Psoas muscle (tissue), 8 donors: ENCODE measurements around the gene RASA4. TPM values are rescaled to one million over a fixed set of nuclear protein-coding genes. Genes with fewer than 3 reads are reported as not detected.
"Not testable (repeated sequence)": the region's sequence is repeated elsewhere in the genome, so short reads cannot be mapped to it uniquely, and the experiment has no call there.

ENCODE experiments used
- ATAC-seq, 4 donors: fragments of 200-7000 bp; cut with Tn5 transposase; one replicate each; pipeline ENCODE4 v1.9.1; 2020; ENCODE audit warnings: moderate library complexity in 3 of 4, mild to moderate bottlenecking in 2 of 4
- DNase-seq, 2 donors: peaks; one replicate each; pipeline ENCODE4 v3.0.0-alpha.2; 2020
- H3K27ac ChIP-seq: fragments of 200-600 bp; one replicate; pipeline ENCODE4 v1.8.0; 2022
- H3K27me3 ChIP-seq, 3 donors: fragments of 200-600 bp in 1 of 3; one replicate each; pipeline versions ENCODE4 v1.6.1 to v1.8.0; 2013 to 2022; ENCODE audit warnings: low read length in 2 of 3, mild to moderate bottlenecking in 2 of 3, moderate library complexity in 1 of 3; ENCODE audit not compliant: insufficient read depth in 3 of 3
- H3K36me3 ChIP-seq, 2 donors: fragments of 200-600 bp in 1 of 2; one replicate each; pipeline versions ENCODE4 v1.6.1 to v1.8.0; 2013 to 2022; ENCODE audit warnings: low read depth in 1 of 2, mild to moderate bottlenecking in 1 of 2, moderate library complexity in 1 of 2; ENCODE audit not compliant: insufficient read depth in 1 of 2
- H3K4me1 ChIP-seq: fragments of 200-600 bp; one replicate; pipeline ENCODE4 v1.8.0; 2022
- H3K4me3 ChIP-seq: fragments of 200-600 bp; one replicate; pipeline ENCODE4 v1.8.0; 2022; ENCODE audit warnings: mild to moderate bottlenecking
- H3K9me3 ChIP-seq: fragments of 200-600 bp; one replicate; pipeline ENCODE4 v1.8.0; 2022
- WGBS, 3 donors: extraction: QIAGEN DNeasy Blood & Tissue Kit; methylation state at CpG; one replicate each; pipeline versions ENCODE4 v1.1.6 to v1.1.7; 2013; 5-methylcytosine and 5-hydroxymethylcytosine counted together
- intact Hi-C, 2 donors: fragments of 100-400 bp; cut with DNase I; formaldehyde crosslinking; loops; one replicate each; pipeline versions ENCODE4 v1.11.0 to v1.14.2; 2022
- polyA plus RNA-seq, 3 donors: library from polyadenylated mRNA; stranded (reverse); fragments of 200-250 nt; gene quantifications; one replicate each; pipeline ENCODE4 v1.2.3, GENCODE V29; 2013
- total RNA-seq, 4 donors: library from RNA; stranded (reverse); fragmentation: NEBNext Ultra II Directional in 2 of 4; extraction: Animal tissue kit (Norgen Biotek cat#: 25700) in 2 of 4; gene quantifications; one replicate each; pipeline versions ENCODE4 v1.2.1 to v1.2.4, GENCODE V29; 2021 to 2023
- donor health status: healthy with polysubstance abuse.
- donor health status: DM: no; HTN: no; CAD: no; lungs with moderate emphysema.
- donor health status: Bipolar disorder and iron deficiency.
- donor health status: healthy.
- donor health status: DM: yes; HTN: yes; CAD: no.
- donor health status: DM: no; HTN: no; CAD: no.
- donor health status: DM: no; HTN: no; CAD: no.
- donor health status: DM: yes; HTN: yes; CAD: no.

RASA4 gene
- total and polyA plus RNA-seq, 7 donors: 83.1 to 270 (median 188) TPM

DNA sequence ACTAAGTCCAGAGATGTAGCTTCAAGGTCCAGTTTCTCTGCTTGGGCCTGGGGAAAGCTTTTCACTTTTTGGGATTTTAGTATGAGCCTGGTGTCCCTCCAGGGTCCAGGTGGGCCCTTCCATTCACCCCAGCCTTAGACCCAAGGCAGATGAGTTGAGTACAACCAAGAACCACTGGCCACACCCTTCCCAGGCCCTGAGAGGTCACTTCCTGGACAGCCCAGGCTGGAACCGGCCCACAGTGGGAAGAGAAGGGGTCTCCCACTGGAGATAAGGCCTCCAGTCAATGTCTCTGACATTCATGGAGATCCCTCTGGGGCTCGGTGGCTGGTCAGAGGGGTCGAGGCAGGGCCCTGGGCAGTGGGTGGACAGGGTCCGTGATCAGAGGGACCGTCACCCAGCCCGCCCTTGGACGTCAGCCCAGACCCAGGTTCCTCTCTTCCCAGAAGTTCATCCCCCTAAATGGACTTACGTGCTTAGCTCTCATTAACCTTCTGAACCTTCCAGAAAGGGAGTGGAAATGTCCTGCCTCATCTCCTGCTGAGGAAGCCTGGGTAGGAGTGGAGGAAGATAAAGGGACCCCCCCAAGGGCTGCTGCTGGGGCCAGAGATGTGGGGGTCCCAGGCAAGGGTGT, 10.8 kb upstream of the RASA4 start:
- H3K9me3 ChIP-seq, H3K4me3 ChIP-seq, H3K4me1 ChIP-seq, H3K27ac ChIP-seq, H3K36me3 ChIP-seq, intact Hi-C loops, H3K27me3 ChIP-seq, DNase-seq: not testable (repeated sequence)
- no CpG with 5 or more reads among the region's 8 CpGs for WGBS, 3 donors
- peak in 3 of 4 donors; percentile 11 to 18 (median 12) for ATAC-seq

DNA sequence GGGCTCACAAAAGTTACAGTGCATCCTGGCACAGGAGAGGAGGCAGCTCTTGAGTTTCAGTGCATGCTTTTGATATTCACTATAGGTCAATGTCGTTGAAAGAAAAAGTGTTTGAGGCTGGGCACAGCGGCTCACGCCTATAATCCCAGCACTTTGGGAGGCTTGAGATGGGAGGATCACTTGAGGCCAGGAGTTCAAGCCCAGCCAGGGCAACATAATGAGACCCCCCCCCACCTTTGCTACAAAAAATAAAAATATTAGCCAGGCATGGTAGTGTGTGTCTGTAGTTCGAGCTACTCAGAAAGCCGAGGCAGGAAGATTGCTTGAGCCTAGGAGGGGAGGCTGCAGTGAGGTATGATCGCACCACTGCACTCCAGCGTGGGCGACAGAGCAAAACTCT, 1.6 kb upstream of the RASA4 start:
- H3K27ac ChIP-seq, H3K9me3 ChIP-seq, ATAC-seq, DNase-seq, intact Hi-C loops, H3K4me1 ChIP-seq, H3K4me3 ChIP-seq, H3K27me3 ChIP-seq, H3K36me3 ChIP-seq: not testable (repeated sequence)
- WGBS, 3 donors: 80 to 89% (median 83%) methylated on average over 3 to 5 of the region's 8 CpGs

DNA sequence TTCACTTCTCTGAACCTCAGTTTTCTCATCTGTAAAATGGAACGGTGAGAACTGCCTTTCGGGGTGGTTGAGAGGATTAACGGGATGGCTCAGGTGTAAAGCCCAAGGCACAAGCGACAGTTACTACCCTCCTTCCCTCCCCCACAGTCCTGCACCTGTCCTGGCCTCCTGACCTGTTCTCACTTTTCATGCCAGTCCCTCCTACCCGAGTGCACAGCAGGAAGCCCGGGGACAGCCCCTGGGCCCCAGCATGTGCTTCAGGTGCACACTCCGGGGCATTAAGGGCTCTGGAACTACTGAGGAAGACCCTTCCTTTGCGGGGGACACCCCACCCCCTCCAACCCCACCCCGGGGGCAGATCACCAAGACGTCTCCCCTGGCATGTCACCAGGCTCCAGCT, 626 bp downstream of the RASA4 start:
- DNase-seq, H3K4me1 ChIP-seq, H3K27ac ChIP-seq, H3K27me3 ChIP-seq, H3K4me3 ChIP-seq, intact Hi-C loops, H3K36me3 ChIP-seq, H3K9me3 ChIP-seq: not testable (repeated sequence)
- no CpG with 5 or more reads among the region's 10 CpGs for WGBS, 3 donors
- peak in 3 of 4 donors; percentile 2 to 52 (median 12) for ATAC-seq

DNA sequence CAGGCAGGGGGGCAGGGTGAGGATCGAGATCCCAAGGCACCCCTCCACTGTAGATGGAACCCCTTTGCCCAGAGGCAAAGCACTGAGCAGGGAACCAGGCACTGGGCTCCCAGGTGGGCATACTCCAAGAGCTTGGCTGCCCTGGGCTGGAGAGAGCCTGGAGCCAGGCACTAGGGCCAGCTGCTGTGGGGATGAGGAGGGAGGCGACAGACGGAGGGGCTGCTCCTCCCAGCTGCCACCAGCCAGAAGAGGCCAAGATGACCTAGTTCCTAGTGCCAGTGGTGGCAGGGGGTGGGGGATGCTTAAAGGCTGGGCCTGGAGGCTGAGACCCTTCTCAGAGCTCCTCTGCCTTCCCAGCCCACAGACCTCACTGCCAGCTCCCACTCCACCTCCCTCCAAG, 1.7 kb downstream of the RASA4 start:
- H3K4me3 ChIP-seq, H3K27me3 ChIP-seq, DNase-seq, H3K4me1 ChIP-seq, intact Hi-C loops, H3K36me3 ChIP-seq, H3K9me3 ChIP-seq, H3K27ac ChIP-seq: not testable (repeated sequence)
- peak; percentile 24 to 59 (median 39) for ATAC-seq
- WGBS, 3 donors: no CpG with 5 or more reads among the region's 3 CpGs

DNA sequence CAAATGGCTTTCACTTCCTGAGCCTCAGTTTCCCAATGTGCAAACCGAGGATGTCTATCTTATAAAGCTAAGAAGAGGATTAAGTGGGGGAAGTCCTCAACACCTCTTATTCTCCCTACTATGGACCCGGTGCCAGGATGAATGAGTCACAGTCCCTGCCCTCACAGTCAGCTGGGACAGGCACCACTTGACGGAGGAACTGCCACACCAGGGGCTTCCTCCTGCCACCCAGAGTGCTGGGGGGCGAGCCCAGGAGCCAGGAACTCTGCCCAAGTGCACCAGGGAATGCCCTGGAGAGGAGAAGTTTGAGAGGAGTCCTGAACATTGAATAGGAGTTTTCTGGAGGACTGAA, 2.2 kb downstream of the RASA4 start:
- no CpG with 5 or more reads among the region's 4 CpGs for WGBS, 3 donors
- H3K9me3 ChIP-seq, intact Hi-C loops, H3K27me3 ChIP-seq, H3K27ac ChIP-seq, H3K4me1 ChIP-seq, H3K36me3 ChIP-seq, DNase-seq, H3K4me3 ChIP-seq: not testable (repeated sequence)
- ATAC-seq: peak; percentile 49 to 67 (median 59)

DNA sequence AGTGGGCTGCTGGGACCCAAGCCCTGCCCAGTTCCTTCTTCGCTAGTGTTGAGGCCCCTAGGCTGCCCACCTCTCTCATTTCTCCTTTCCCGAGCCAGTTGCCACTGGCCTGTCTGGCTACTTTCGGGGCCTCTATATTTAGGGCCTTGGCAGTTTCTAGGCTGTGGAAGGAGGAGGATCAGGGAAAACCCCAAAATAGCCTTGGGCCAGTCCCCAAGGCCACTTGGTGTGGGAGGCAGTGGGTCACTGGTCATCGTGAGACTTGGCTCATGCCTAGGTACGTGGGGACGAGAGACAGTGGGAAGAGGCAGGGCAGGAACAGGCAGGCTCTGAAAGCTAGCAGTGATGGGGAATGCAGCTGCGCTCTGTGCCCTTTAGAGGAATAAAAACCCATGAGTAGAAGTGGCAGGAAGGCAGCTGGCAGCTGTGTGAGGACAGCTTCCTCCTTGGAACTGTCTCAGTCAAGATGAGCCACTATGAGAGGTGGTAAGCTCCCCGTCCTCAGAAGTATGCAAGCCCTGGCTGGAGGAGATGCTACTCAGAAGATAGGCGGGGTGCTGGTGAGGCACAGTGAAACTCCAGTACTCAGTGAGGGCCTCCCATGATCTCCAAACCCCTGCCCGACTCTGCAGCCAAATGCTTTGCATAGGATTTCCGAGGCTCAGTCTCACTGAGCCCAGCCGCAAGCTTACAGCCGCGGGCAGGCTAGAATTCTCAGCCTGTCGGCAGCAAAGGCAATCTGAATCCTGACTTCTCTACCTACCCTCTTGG, 2.8 kb downstream of the RASA4 start:
- H3K9me3 ChIP-seq, H3K4me3 ChIP-seq, H3K36me3 ChIP-seq, intact Hi-C loops, H3K4me1 ChIP-seq, H3K27me3 ChIP-seq: not testable (repeated sequence)
- DNase-seq (peak; percentile 30 to 69), ATAC-seq (peak; percentile 36 to 62 (median 48))
- peak overlapping the region; percentile 85 for H3K27ac ChIP-seq
- 17 to 37% (median 17%) methylated on average over 2 to 5 of the region's 15 CpGs for WGBS, 3 donors

DNA sequence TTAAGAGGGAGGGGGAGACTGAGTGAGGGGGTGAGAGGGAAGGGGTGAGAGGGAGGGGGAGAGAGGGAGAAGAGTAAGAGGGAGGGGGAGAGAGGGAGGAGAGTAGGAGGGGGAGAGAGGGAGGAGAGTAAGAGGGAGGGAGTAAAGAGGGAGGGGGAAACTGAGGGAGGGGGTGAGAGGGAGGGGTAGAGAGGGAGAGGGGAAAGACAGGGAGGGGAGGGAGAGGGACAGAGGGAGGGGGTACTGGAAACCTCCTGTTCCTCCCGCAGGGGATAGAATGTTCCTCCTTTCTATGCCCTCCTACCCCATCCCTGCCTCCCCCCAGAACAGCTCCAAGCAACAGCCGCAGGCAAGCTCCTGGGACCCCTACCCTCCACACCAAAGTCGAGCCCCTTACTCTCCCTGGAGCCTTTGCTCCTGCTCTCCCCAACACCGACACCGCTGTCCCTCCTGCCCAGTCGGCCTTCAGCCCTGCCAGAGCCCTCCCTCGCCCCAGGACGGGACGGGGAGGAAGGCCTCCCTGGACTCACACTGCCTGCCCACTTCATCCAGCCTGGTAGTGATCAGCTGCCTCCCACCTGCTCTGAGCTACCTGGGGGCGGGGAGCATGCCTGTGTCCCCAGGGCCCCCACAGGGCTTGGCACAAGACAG, 4.8 kb downstream of the RASA4 start:
- H3K36me3 ChIP-seq, H3K27me3 ChIP-seq, H3K4me1 ChIP-seq, H3K9me3 ChIP-seq, intact Hi-C loops: not testable (repeated sequence)
- peak; percentile 48 to 72 for DNase-seq
- 2 to 13% (median 4%) methylated on average over 6 to 8 of the region's 10 CpGs for WGBS, 3 donors
- Histone ChIP-seq H3K27ac (peak overlapping the region; percentile 65), H3K4me3 (peak overlapping the region; percentile 47)
- ATAC-seq: peak in 3 of 4 donors; percentile 13 to 21 (median 17)

DNA sequence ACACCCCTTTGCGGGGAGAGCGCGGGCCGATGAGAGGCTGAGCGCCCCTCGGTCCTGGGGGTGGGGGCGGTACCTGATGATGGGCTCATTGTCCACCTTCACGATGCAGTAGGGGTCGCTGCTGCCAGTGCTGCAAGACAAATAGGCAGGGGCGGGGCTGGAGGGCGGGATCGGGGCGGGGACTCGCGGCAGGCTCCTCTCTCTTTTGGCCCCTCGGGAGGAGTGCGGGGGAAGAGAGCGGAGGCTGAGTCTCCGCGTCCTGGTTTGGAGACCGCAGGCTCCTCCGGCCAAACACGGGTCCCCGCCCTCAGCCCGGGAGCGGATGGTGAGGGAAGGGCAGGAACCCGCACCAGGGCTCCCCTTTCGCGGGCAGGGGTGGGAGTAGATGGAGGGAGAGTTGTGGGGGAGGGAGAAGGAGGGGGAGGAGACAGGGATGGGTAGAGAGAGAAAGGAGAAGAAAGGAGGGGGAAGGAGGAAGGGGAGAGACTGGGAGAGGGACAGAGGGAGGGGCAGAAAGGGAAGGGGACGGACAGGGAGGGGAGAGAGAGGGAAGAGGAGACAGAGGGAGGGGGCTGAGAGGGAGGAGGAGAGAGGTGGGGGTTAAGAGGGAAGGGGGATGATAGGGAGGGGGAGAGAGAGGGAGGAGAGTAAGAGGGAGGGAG, 5.4 kb downstream of the RASA4 start:
- intact Hi-C loops, H3K27ac ChIP-seq, H3K36me3 ChIP-seq, H3K4me1 ChIP-seq, H3K4me3 ChIP-seq, H3K27me3 ChIP-seq, DNase-seq, H3K9me3 ChIP-seq: not testable (repeated sequence)
- peak; percentile 28 to 61 (median 50) for ATAC-seq
- WGBS, 3 donors: no CpG with 5 or more reads among the region's 30 CpGs

DNA sequence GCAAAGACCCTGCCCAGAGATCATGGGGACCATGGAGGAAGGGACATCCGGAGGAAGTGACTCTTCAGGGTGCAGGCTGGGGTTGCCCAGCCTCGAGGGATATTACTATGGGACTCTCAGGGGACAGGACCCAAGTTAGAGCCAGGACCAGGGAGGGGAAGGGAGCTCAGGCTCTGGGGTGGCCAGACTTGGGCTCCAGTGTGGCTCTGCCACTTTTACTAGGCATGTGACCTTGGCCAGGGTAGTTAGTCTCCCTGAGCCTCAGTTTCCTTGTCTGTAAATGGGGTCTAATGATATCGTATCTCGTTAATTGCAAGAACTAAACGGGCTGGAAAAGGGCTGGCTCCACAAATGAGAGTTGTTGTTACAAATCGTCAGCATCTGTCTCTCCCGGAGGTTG, 6.1 kb downstream of the RASA4 start:
- no CpG with 5 or more reads among the region's 7 CpGs for WGBS, 3 donors
- H3K4me3 ChIP-seq: peak overlapping the region; percentile 30
- H3K27ac ChIP-seq, H3K27me3 ChIP-seq, ATAC-seq, H3K9me3 ChIP-seq, intact Hi-C loops, H3K4me1 ChIP-seq, H3K36me3 ChIP-seq: not testable (repeated sequence)
- peak in 1 of 2 donors; percentile 40 for DNase-seq

DNA sequence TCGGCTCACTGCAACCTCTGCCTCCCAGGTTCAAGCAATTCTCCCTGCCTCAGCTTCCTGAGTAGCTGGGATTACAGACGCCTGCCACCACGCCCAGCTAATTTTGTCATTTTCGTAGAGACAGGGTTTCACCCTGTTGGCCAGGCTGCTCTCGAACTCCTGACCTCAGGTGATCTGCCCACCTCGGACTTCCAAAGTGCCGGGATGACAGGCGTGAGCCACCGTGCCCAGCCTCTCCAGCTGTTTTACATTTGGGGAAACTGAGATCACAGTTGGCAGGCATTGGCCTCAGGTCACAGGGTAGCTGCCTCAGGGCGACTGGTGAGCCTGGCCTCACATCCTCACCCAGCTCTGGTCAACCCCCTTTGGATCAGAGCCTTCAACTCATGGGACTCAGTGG, 6.8 kb downstream of the RASA4 start:
- intact Hi-C loops, H3K27me3 ChIP-seq, H3K27ac ChIP-seq: not testable (repeated sequence)

DNA sequence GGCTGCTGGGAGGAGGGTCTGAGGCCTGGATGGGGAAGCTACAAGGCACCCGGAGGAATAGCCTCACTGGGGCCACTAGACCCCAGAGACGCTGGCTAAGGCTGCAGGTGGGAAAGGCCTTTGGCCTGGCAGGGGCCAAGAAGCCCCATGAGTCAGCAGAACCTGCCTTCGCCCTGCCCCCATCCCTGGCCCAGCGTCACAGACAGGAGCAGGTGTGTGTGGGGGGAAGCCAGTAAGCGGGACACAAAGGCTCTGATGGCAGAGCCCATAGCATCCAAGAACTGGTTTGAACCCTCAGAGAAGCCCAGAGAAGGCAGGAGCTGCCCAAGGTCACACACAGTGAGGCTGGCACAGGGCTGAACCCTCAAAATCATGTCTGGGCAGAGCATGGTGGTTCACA, 9.7 kb downstream of the RASA4 start:
- H3K4me1 ChIP-seq, H3K27ac ChIP-seq, H3K27me3 ChIP-seq, H3K9me3 ChIP-seq, H3K4me3 ChIP-seq, DNase-seq, H3K36me3 ChIP-seq, intact Hi-C loops: not testable (repeated sequence)
- peak; percentile 44 to 62 (median 50) for ATAC-seq
- WGBS, 3 donors: no CpG with 5 or more reads among the region's 5 CpGs

More for the DNA sequence above, 6.8 kb downstream of the RASA4 start:
- DNase-seq, H3K36me3 ChIP-seq, H3K4me1 ChIP-seq, H3K4me3 ChIP-seq, H3K9me3 ChIP-seq, ATAC-seq: not testable (repeated sequence)
- 23 to 24% methylated on average over 4 to 5 of the region's 10 CpGs; no CpG with 5 or more reads in 1 of the 3 donors for WGBS, 3 donors
